GM21528 (cell line): ENCODE measurements around the gene ASMTL.
"Not testable (repeated sequence)": the region's sequence is repeated elsewhere in the genome, so short reads cannot be mapped to it uniquely, and the experiment has no call there.

Source experiments
- ATAC-seq: cut with Tn5 transposase; IDR thresholded peaks from one replicate; pipeline ENCODE4 v1.9.1; 2021; ENCODE audit warnings: mild to moderate bottlenecking, moderate library complexity; ENCODE audit not compliant: unreplicated experiment, low FRiP score

ASMTL gene

GRCh38 chrX:1440506-1440905 is 12.2 kb downstream of the ASMTL start:
- ATAC-seq, result no peak

DNA sequence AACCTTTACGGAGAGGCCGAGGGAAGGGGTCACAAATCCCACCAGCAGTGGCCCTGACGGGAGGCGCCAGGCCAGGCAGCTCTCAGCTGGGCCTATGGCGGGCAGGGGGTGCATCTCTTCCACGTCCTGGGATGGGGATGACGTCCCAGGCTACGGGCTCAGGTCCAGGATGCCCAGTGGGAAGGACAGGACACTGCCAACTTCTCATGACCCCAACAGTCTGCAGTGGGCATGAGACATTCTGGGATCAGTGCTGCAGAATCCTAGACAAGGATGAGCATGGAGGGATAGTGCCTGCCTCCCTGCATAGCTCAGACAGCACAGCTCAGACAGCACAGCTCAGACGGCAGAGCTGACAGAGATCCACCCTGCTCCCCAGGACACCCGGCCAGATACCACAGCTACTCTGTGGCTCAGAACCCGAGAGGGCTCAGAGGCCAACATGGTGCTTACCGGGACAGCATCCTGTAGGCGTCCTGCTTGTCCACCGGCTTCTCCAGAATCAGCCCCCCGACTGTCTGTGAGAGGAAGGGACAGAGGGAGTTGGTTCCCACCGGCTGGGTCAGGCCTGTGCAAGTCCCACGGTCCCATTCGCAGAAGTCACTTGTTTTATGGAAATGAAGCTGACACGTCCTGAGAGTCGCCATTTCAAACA is 17.3 kb downstream of the ASMTL start:
- no peak for ATAC-seq

DNA sequence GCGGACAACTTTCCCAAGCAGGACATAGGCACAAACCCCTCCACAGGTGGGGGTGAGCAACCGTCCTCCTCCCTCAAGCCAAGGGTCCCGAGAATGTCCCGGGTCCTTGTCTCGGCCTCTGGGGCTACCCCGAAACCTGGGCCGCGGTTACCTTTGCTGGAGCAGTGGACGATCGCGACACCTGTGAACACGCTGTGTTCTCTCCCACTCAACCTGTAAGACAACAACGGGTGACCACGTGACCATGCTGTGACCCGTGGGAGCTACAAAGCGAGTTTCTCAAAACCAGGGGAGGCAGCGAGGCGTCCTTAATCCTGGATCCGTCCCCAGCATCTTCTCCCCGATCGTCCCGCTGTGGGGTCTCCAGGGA is 17.9 kb downstream of the ASMTL start:
- no peak for ATAC-seq

DNA sequence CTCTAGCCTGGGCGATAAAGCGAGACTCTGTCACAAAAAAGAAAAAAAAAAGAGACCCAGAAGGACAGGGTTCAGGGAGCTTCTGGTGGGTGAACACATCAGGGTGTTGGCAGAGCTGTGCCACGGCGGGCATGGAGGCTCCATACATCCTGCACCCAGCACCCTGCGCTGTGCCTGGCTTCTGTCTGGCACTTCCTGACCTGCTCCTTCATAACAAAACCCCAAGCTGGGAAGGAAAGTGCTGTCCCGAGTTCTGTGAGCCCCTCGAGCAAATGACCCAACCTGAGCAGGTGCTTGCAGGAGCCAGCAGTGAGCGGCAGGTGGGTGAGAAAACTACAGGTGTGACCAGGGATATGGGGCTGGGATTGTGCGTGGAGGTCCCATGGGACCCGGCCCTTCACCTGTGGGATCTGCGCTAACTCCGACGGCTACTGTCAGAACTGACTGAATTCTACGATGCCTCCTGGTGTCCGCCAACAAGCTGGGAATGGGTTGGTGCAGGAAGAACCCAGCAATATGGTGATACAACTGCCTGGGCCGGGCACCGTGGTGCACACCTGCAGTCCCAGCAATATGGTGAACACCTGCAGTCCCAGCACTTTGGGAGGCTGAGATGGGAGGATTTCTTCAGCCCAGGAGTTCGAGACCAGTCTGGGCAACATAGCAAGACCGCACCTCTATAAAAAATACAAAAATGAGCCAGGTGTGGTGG is 18.9 kb downstream of the ASMTL start:
- no peak for ATAC-seq

- no peak for ATAC-seq
Measured at GRCh38 chrX:1430451-1430850, 22.3 kb downstream of the ASMTL start.

- ATAC-seq, result no peak
Measured at GRCh38 chrX:1427756-1428155, 25.0 kb downstream of the ASMTL start.

- ATAC-seq, result not testable (repeated sequence)
Measured at GRCh38 chrX:1426321-1426720, 26.4 kb downstream of the ASMTL start.

- ATAC-seq, result no peak
Measured at GRCh38 chrX:1425381-1425780, 27.3 kb downstream of the ASMTL start.

- no peak for ATAC-seq
Measured at GRCh38 chrX:1424147-1424851, 28.4 kb downstream of the ASMTL start.

DNA sequence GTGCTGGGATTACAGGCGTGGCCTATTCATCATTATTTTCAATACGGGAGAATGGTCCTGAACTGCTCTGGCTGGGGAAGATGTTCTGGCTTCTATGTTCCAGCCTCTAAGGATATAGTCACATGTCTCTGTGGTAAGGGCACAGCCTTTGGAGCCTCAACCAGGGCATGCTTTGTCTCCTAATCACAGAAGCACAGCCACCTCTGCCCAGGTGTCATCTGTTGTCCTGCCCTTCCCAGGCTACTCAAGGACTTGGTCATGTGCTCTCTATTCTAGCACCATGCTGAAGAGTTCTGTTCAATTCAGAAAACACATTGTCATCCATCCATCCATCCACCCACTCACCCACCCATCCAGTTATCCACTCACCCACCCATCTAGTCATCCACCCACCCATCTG is 29.5 kb downstream of the ASMTL start:
- no peak for ATAC-seq

- no peak for ATAC-seq
Measured at GRCh38 chrX:1422135-1422465, 30.6 kb downstream of the ASMTL start.

GRCh38 chrX:1421433-1422134 is 31.1 kb downstream of the ASMTL start:
- no peak for ATAC-seq

- no peak for ATAC-seq
Measured at GRCh38 chrX:1420371-1420770, 32.3 kb downstream of the ASMTL start.

DNA sequence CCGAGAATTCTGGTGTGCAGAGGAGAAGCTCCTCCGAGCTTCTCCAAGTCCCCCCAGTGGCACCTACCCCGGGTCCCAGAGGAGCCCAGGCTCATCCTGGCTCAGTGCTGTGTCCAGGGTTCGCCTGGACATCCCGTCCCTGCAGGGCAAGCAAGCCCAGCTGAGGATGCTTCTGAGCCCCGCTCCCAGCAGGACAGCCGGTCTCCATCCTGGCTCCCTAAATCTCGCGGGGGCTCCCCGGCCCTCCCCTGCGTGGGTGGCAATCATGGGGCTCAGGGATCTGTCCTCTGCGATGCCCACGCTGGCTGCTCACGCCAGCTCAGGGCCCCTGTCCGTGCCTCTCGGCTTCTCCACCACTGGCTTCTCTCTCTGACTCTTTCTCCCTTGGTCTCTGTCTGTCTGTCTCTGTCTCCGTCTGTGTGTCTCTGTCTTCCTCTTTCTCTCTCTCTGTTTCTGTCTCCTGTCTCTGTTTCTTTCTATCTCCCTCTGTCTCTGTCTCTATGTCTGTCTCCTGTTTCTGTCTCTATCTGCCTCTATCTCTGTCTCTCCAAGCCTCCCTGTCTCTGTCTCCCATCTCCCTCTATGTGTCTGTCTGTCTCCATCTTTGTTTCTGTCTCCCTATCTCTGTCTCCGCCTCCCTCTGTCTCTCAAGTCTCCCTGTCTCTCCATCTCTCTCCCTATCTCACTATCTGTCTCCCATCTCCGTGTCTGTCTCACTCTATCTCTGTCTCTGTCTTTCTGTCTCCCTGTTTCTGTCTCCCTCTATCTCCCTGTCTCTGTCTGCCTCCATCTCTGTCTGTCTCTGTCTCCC is 33.0 kb downstream of the ASMTL start:
- ATAC-seq, result no peak

GRCh38 chrX:1418901-1419544 is 33.7 kb downstream of the ASMTL start:
- ATAC-seq, result no peak

GRCh38 chrX:1417921-1418771 is 34.6 kb downstream of the ASMTL start:
- no peak for ATAC-seq

DNA sequence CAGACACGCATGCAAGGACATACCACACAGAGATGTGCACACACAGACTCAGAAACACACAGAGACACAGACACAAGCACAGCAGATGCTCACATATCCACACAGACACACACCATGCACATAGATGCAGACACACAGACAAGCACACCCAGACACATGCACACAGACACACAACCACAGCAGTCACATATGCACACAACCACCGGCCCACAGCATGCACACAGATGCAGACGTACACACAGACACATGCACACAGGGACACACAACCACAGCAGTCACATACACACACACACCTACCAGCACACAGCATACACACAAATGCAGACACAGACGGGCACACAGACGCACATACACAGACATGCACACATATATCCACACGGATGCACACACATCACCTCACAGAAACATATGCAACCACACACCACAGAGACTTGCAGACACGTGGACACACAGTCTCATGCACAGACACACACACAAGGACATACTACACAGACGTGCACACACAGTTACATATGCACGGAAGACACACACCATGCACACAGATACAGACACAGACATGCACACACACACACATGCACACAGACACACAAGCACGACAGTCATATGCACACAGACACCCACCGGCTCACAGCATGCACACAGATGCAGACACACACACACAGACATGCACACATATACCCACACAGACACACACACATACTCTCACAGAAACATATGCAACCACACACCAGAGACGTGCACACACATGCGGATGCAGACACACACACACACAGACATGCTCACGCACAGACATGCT is 35.5 kb downstream of the ASMTL start:
- no peak for ATAC-seq

- ATAC-seq, result no peak
Measured at GRCh38 chrX:1416327-1416784, 36.4 kb downstream of the ASMTL start.
